Trophoblast cell (in vitro differentiated cells and primary cell): ENCODE results near the gene PLEKHG5.
"Not testable (repeated sequence)": the region's sequence is repeated elsewhere in the genome, so short reads cannot be mapped to it uniquely, and the experiment has no call there.

Source experiments
- DNase-seq, 2 donors: peaks; one replicate each; pipeline ENCODE4 v3.0.0-alpha.2; 2016
- H2AFZ ChIP-seq: 2 replicates; pipeline ENCODE4 v1.6.1; 2013; ENCODE audit warnings: low read length, moderate library complexity, mild to moderate bottlenecking; ENCODE audit not compliant: insufficient read depth, poor library complexity
- H2AK5ac ChIP-seq: 2 replicates; pipeline ENCODE4 v1.6.1; 2013; ENCODE audit warnings: mild to moderate bottlenecking, low read length
- H2BK120ac ChIP-seq: 2 replicates; pipeline ENCODE4 v1.6.1; 2013; ENCODE audit warnings: low read length, mild to moderate bottlenecking, moderate library complexity; ENCODE audit not compliant: insufficient read depth, poor library complexity
- H2BK12ac ChIP-seq: 2 replicates; pipeline ENCODE4 v1.6.1; 2013; ENCODE audit warnings: mild to moderate bottlenecking, low read length, moderate library complexity
- H2BK5ac ChIP-seq: 2 replicates; pipeline ENCODE4 v1.6.1; 2013; ENCODE audit warnings: low read length, low read depth, moderate library complexity, mild to moderate bottlenecking; ENCODE audit not compliant: poor library complexity
- H3K14ac ChIP-seq: 2 replicates; pipeline ENCODE4 v1.6.1; 2013; ENCODE audit warnings: mild to moderate bottlenecking, low read length
- H3K18ac ChIP-seq: 2 replicates; pipeline ENCODE4 v1.6.1; 2013; ENCODE audit warnings: mild to moderate bottlenecking, low read length
- H3K23ac ChIP-seq: 2 replicates; pipeline ENCODE4 v1.6.1; 2013; ENCODE audit warnings: low read length
- H3K27ac ChIP-seq: 2 replicates; pipeline ENCODE4 v1.5.1; 2013; ENCODE audit warnings: low read depth, mild to moderate bottlenecking, inconsistent platforms, low read length, moderate library complexity
- H3K27me3 ChIP-seq: 2 replicates; pipeline ENCODE4 v1.6.1; 2013; ENCODE audit warnings: inconsistent platforms, mild to moderate bottlenecking, low read length, moderate library complexity; ENCODE audit not compliant: insufficient read depth
- H3K36me3 ChIP-seq, 2 experiments: 1 replicate in 1 of 2; 2 replicates in 1 of 2; pipeline ENCODE4 v1.6.1; 2013; ENCODE audit warnings: low read length in 2 of 2, mild to moderate bottlenecking in 2 of 2, moderate library complexity in 1 of 2; ENCODE audit not compliant: insufficient read depth in 2 of 2, control insufficient read depth in 1 of 2
- H3K4ac ChIP-seq: 2 replicates; pipeline ENCODE4 v1.6.1; 2013; ENCODE audit warnings: low read depth, mild to moderate bottlenecking, low read length, moderate library complexity
- H3K4me1 ChIP-seq, 2 experiments: 1 replicate in 1 of 2; 2 replicates in 1 of 2; pipeline ENCODE4 v1.6.1; 2013; ENCODE audit warnings: low read length in 2 of 2, mild to moderate bottlenecking in 2 of 2, moderate library complexity in 1 of 2; ENCODE audit not compliant: insufficient read depth in 2 of 2, control insufficient read depth in 1 of 2
- H3K4me2 ChIP-seq: 2 replicates; pipeline ENCODE4 v1.6.1; 2013; ENCODE audit warnings: inconsistent platforms, mild to moderate bottlenecking, low read length, moderate library complexity
- H3K4me3 ChIP-seq: 2 replicates; pipeline ENCODE4 v1.5.1; 2013; ENCODE audit warnings: mild to moderate bottlenecking, low read depth, low read length, inconsistent platforms
- H3K79me1 ChIP-seq: one replicate; pipeline ENCODE4 v1.6.1; 2013; ENCODE audit warnings: low read length
- H3K79me2 ChIP-seq: 2 replicates; pipeline ENCODE4 v1.6.1; 2013; ENCODE audit warnings: low read length, mild to moderate bottlenecking; ENCODE audit not compliant: control insufficient read depth, insufficient read depth, poor library complexity
- H3K9ac ChIP-seq: 2 replicates; pipeline ENCODE4 v1.6.1; 2013; ENCODE audit warnings: mild to moderate bottlenecking, low read length
- H3K9me3 ChIP-seq: 2 replicates; pipeline ENCODE4 v1.6.1; 2013; ENCODE audit warnings: low read depth, mild to moderate bottlenecking, control low read depth, inconsistent platforms, low read length; ENCODE audit not compliant: insufficient read depth
- H4K12ac ChIP-seq: 2 replicates; pipeline ENCODE4 v1.6.1; 2013; ENCODE audit warnings: low read depth, mild to moderate bottlenecking, low read length, moderate library complexity
- H4K8ac ChIP-seq: 2 replicates; pipeline ENCODE4 v1.6.1; 2013; ENCODE audit warnings: low read depth, mild to moderate bottlenecking, low read length, moderate library complexity
- H4K91ac ChIP-seq: one replicate; pipeline ENCODE4 v1.6.1; 2013; ENCODE audit warnings: low read depth, mild to moderate bottlenecking, low read length, moderate library complexity
- WGBS: extraction: QIAGEN DNeasy Blood & Tissue Kit; methylation state at CpG from one replicate; pipeline ENCODE4 v1.1.7; 2013; ENCODE audit warnings: missing lambda C conversion rate; ENCODE audit not compliant: insufficient read length, insufficient coverage; ENCODE audit errors: extremely low coverage; 5-methylcytosine and 5-hydroxymethylcytosine counted together

The PLEKHG5 gene

DNA sequence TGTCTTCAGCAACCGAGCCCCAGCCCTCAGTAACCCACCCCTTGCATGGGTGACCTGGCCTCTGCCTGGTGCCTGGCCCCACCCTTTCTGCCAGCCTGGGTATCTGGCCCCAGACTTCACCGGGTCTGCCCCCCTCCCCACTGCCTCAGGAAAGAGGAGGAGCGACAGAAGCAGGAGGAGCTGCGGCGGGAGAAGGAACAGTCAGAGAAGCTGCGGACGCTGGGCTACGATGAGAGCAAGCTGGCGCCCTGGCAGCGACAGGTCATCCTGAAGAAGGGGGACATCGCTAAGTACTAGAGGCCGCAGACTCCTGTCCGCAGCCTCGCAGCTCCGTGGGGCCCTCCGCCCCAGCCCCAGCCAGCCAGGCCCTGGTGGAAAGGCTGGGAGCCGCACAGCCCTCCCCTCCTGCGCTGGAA is 31.6 kb downstream of the PLEKHG5 start:
- Histone ChIP-seq H3K4ac (no peak overlapping the region), H3K27ac (no peak overlapping the region), H4K12ac (no peak overlapping the region), H2BK12ac (no peak overlapping the region), H3K23ac (no peak overlapping the region), H3K27me3 (no peaks in the 10 kb centered on the region), H3K79me2 (no peaks in the 10 kb centered on the region), H3K79me1 (no peaks in the 10 kb centered on the region), H2BK120ac (no peak overlapping the region), H3K9ac (no peak overlapping the region), H3K36me3 (peaks cover 32 to 37% of the 10 kb centered on the region in 2 experiments), H3K14ac (no peak overlapping the region), H4K91ac (no peak overlapping the region), H4K8ac (no peak overlapping the region), H3K4me2 (no peak overlapping the region), H2AFZ (no peak overlapping the region), H3K18ac (no peak overlapping the region), H2BK5ac (no peak overlapping the region), H3K4me1 (no peaks in the 10 kb centered on the region), H3K4me3 (peak overlapping the region; percentile 25), H2AK5ac (no peak overlapping the region), H3K9me3 (peaks cover 2% of the 10 kb centered on the region)
- no CpG with 5 or more reads among the region's 18 CpGs for WGBS
- DNase-seq = no peak

DNA sequence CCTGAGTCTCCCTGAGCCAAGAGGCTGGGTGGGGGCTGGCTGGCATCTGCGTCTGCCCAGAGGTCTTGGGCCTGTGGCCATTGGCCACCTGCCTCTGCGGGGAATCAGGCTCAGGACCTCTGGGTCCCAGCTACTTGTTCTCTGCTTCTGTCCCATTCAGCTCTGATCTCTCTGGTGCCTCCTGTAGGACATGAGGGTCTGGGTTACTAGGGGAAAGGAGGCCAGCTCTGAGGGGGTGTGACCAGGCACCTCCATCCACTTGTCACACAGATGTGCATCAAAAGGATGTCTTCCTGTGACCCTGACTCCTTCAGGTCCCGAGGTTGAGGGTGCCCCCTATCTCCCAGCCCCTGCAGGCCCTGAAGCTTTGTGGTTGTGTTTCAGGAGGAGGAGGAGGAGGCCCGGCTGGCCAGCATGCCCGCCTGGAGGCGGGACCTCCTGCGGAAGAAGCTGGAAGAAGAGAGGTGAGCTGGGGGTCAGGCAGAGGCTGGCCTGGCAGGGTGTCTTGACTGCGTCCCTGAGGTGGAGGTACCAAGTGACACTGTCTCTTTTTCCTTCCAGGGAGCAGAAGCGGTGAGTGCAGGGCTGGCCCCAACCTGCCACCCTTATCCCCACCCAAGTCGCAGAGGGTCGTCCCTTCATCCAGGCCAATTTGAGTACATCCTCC is 34.5 kb downstream of the PLEKHG5 start:
- no peak overlapping the region for H3K18ac ChIP-seq
- H3K14ac ChIP-seq = no peak overlapping the region
- no peak overlapping the region for H3K27ac ChIP-seq
- no peak overlapping the region for H4K8ac ChIP-seq
- H2AK5ac ChIP-seq = no peak overlapping the region
- H3K9ac ChIP-seq = no peak overlapping the region
- H2BK120ac ChIP-seq = no peak overlapping the region
- no CpG with 5 or more reads among the region's 11 CpGs for WGBS
- no peak overlapping the region for H2AFZ ChIP-seq
- peaks cover 2% of the 10 kb centered on the region for H3K9me3 ChIP-seq
- H4K91ac ChIP-seq = no peak overlapping the region
- H3K4me3 ChIP-seq = no peak overlapping the region
- H3K79me1 ChIP-seq = no peaks in the 10 kb centered on the region
- H4K12ac ChIP-seq = no peak overlapping the region
- H3K4ac ChIP-seq = no peak overlapping the region
- H3K79me2 ChIP-seq = no peaks in the 10 kb centered on the region
- no peaks in the 10 kb centered on the region for H3K4me1 ChIP-seq
- H2BK5ac ChIP-seq = no peak overlapping the region
- no peak for DNase-seq
- H3K27me3 ChIP-seq = no peaks in the 10 kb centered on the region
- no peak overlapping the region for H3K23ac ChIP-seq
- no peak overlapping the region for H3K4me2 ChIP-seq
- H3K36me3 ChIP-seq = peaks cover 13 to 14% of the 10 kb centered on the region in 2 experiments
- H2BK12ac ChIP-seq = no peak overlapping the region

DNA sequence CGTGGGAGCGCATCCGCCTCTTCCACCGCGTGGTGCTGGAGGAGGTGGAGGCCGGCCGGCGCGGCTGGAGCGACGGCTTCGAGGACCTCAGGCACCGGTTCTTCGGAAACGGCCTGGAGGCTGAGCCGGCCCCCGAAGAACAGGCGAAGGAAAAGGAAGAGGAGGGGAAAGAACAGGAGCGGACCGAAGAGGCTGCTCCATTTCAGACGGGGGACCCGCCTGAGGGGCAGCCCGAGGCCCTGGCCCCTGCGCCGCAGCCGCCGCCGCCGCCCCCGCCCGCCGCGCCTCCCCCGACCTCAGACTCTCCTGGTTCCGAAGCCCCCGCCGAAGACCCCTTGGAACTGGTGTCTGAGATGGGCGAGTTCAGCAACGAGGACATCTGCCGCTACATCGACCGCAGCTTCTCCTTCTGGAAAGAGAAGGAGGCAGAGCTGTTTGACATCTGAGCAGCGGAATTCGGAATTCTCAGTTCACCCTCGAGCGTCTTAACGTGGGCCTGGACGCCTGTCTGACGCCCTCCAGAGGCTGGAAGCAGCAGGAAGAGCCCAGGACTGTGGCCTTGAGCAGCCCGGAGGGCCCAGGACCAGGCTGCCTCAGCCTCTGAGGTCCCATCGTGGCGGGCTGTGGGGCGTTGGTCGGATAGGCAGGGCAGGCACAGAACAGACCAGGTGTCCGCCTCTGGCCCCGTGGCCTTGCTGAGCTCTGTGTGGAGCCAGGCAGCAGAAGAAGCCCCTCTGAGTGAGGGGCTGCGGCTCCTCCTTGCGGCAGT is 35.5 kb downstream of the PLEKHG5 start:
- not testable (repeated sequence) for H3K14ac ChIP-seq, H2AFZ ChIP-seq, H3K9ac ChIP-seq, H2BK12ac ChIP-seq, H3K9me3 ChIP-seq, H3K4ac ChIP-seq, H3K23ac ChIP-seq, H3K4me2 ChIP-seq, H3K4me3 ChIP-seq, H3K36me3 ChIP-seq, H2AK5ac ChIP-seq, H2BK5ac ChIP-seq, H3K4me1 ChIP-seq, H3K18ac ChIP-seq, H3K79me2 ChIP-seq, H4K8ac ChIP-seq, H2BK120ac ChIP-seq, H4K91ac ChIP-seq, H4K12ac ChIP-seq, H3K79me1 ChIP-seq, H3K27me3 ChIP-seq, H3K27ac ChIP-seq
- no CpG with 5 or more reads among the region's 58 CpGs for WGBS
- DNase-seq = peak in 1 of 2 donors; percentile 38

DNA sequence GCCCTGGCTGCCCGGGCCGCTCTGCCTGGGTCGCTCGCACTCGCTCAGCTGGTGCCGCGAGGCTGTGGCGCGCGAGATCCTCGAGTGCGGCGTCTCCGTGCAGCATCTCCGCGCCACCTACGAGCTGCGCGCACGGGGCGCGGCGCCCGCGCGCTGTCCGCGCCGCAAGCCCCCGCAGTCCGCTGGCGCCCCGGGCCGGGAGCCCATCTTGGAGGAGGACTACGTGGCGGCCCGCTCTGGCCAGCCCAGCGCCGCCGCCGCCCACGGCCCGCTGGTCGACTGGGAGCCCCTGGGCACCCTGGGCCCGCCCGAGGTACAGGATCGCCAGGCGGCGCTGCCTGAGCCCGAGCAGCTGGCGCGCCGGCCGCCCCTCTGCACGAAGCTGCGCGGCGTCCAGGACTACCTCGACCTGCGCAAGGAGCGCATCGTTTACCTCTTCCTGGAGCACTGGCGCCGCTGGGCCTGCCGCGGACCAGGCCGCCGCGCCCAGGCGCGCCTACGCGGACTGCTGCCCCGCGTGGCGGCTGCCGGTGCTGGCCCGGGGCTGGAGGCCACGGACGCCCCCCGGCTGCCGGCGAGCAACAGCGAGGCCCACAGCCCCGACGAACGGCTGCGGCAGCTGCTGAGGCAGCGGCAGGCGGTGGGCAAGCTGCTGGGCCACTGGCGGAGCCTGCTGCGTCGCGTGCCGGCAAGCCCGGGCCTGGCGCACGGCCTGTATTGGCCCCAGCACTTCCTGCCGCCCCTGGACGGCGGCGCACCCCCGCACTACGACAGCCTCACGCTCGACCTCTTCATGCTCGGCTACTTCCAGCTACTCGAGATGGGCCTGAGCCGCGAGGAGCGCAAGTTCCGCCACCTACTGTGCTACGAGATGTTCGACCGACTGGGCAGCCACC is 36.4 kb downstream of the PLEKHG5 start:
- Histone ChIP-seq H3K4me1 (no peaks in the 10 kb centered on the region), H4K8ac (no peak overlapping the region), H2AFZ (no peak overlapping the region), H3K14ac (no peak overlapping the region), H3K36me3 (no peaks in the 10 kb centered on the region), H3K4me3 (no peak overlapping the region), H2BK120ac (no peak overlapping the region), H3K79me2 (no peaks in the 10 kb centered on the region), H2BK5ac (no peak overlapping the region), H4K12ac (no peak overlapping the region), H3K27me3 (no peaks in the 10 kb centered on the region), H3K27ac (no peak overlapping the region), H3K4ac (no peak overlapping the region), H3K18ac (no peak overlapping the region), H4K91ac (no peak overlapping the region), H3K4me2 (peak overlapping the region; percentile 43), H3K23ac (no peak overlapping the region), H3K9me3 (peaks cover 2% of the 10 kb centered on the region), H2BK12ac (no peak overlapping the region), H2AK5ac (no peak overlapping the region), H3K9ac (no peak overlapping the region), H3K79me1 (no peaks in the 10 kb centered on the region)
- no CpG with 5 or more reads among the region's 115 CpGs for WGBS
- peak in 1 of 2 donors; percentile 34 for DNase-seq
